GM21619 (cell line): ENCODE data around the gene SH3BP5.

Experiments used
- ATAC-seq: cut with Tn5 transposase; IDR thresholded peaks from one replicate; pipeline ENCODE4 v1.9.1; 2021; ENCODE audit not compliant: unreplicated experiment

The SH3BP5 gene

DNA sequence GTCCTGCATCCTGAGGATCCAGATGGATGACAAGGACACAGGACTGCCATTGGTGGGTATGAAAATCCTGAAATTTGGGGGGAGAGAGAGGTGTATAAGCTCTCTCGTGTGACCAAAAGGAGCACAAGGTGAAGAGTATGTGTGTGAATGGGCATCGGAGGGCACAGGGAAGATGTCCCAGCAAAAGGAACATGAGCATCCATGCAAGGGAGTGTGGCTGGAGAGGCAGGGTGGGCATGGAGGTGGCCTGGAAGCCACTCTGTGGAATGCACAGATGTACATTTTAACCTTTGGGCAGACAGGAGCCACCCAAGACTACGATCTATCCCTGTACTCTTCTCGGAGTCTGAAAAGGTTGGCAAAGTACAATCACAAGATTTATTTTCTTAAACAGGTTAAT lies 71.9 kb downstream of the SH3BP5 start:
- no peak for ATAC-seq

DNA sequence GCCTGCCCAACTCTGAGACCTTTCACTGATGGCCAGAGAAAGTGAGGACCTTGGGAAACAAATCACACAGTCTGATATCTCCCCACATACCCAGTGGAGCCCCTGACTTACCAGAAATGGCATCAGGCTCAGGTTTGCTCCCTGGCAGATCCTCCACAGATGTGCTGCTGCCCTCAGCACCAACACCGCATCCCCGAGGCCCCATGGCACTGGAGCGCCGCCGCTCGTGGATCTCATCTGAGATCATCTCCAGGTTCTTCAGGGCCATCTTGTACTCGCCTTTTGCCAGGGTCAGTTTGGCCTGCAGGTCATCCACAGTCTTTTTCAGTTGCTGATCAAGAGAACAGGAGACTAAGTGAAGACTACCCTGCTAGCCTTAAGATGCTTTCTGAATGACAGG lies 73.7 kb downstream of the SH3BP5 start:
- ATAC-seq, result no peak

DNA sequence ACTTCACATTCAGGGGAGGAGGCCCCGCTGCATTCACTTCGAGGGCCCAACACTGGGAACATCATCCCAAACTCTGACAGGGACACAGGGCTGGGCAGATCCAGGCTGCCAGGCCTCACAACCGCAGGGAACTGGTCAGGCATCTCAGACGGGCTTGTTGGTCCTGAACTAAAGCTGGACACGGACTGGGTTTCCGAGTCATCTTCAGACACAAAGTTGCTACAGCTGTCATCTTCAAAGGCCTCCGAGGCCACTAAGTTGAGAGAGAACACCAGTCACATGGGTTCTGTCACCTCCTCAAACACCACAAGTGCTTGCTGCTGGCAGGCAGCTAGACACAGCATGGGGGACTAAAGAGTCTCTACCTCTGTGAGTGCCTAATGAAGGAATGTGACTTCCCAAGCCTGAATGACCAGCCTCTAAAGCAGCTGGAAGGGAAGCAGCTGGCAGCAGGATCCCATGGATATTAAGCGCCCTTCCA lies 75.5 kb downstream of the SH3BP5 start:
- ATAC-seq, result no peak

DNA sequence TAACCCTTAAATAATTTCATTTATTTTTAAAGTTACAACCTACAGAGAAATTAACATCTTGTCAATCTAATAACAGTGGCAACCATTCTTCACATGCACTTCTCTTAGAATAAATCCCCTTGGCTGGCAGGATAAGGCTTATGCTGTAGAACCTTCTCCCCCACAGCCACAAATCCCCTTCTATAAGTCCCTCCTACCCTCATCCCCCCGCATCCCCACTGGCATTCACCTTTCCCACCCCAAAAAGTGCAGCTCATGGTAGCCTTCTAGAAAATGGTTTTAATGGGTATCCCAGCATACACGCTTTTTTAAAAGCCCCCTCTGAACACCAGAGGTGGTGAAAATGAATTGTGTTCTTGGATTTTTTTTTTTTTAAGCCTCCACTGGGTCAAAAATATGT lies 77.2 kb downstream of the SH3BP5 start:
- ATAC-seq, result no peak

DNA sequence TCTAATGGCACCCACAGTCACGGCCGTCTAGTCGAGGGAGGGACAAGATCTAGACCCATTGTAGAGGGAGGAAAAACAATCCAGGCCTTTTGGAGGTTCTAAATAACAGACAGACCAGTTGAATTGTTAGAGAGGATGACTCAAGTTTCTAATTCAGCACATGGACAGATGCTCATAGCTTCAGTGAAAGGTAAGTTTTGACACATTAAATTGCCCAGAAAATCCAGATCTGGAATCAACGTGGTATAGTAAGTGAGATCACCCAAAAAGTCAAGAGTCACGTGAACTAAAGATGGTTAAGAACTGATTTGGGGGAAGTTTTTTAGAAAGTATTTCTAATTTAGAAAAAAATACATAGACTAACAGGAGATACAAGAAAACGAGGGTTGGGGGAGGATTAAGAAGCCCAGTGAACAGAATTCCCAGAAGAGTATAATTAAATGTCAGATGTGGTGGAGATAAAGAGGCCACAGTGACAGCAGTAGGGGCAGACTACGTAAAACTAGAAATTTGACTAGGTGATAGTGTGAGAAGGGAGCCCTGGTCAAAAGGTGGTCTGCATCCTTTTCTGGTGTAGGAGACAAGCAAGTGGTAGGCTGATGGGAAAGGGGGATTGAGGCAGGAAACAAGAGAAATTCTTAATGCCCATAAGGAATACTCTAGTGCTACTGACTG lies 79.2 kb downstream of the SH3BP5 start:
- ATAC-seq, result no peak

DNA sequence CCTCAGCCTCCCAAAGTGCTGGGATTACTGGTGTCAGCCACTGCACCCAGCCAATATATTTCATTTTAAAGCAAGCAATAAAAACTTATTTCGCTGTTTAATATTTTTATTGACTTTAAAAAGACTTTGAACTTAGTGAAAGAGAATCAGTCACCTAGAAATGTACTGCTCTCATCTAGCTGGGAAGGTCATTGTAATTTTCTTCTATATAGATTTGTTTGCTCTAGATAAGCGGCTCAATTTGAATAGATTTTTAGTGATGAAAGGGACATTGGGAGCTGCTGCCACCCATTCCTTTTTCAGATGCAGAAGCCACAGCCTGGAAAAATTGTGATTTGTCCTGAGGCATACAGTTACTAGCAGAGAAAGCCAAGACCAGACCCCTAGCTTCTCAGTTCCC lies 86.2 kb downstream of the SH3BP5 start:
- no peak for ATAC-seq

DNA sequence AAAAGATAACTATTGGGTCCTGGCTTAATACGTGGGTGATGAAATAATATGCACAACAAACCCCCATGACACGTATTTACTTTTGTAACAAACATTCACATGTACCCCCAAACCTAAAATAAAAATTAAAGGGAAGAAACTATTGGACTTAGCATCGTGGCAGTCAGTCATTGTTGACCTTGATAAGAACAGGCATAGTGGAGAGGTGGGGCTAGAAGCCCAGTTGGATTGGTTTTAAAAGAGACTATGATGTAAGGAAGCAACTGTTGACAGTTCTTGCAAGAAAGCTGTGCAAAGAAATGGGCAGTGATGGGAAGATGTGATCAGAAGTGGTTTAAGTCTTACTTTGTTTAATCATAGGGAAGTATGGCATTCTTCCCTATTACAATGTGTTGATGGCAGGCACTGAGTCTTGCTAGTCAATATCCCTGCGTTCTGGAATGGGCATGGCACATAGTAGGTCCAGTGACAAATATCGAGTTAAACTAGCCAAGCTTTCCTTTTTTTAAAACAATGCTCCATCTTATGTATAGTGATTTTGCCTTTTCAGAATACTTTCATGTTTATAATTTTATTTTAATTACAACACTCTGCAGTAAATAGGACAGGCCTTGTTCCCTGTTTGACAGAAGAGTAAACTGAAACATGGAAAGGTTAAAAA lies 88.4 kb downstream of the SH3BP5 start:
- ATAC-seq, result no peak

DNA sequence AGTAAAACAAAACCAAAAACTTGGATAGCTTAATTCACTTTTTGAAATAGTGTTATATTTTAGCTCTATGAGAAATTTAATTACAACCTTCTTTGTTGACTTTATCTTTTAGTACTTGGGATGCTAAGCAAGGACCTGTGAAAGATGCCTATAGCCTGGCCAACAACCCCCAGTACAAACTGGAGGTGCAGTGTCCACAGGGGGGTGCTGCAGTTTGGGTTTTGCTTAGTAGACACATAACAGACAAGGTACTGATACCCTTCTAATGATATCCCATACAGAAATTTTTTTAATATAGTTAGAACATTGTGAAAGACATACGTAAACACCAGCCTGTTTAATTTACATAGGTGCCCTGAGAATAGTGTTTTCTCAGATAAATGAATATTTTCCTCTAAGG lies 91.0 kb downstream of the SH3BP5 start:
- ATAC-seq, result no peak

DNA sequence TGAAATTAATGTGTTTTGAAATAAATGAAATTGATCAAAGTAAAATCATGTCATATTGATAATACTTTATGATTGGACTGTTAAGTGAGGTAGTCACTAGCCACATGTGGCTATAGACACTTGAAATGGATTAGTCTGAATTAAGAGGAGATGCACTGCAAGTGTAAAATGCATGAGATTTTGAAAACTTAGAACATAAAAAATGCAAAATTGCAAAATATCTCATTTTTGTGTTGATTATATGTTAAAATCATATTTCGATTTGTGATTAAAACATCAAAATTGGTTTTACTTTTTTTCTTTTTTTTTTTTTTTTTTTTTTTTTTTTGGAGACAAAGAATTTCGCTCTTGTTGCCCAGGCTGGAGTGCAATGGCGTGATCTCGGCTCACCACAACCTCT lies 103.1 kb downstream of the SH3BP5 start:
- ATAC-seq, result no peak

DNA sequence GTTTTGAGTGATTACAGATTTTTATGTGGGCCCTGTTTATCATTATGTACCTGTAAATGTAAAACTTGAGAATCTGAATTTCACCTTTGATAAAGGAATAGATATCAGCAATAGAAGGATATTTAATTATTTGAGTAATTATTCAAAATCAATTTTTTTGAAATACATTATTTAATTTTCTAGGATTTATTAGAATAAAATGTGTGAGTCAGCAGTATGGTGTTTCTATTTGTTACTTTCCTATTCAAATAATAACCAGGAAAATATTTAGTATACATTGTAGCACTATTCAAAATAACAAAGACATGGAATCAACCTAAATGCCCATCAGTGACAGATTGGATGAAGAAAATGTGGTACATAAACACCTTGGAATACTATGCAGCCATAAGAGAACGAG lies 104.2 kb downstream of the SH3BP5 start:
- no peak for ATAC-seq

DNA sequence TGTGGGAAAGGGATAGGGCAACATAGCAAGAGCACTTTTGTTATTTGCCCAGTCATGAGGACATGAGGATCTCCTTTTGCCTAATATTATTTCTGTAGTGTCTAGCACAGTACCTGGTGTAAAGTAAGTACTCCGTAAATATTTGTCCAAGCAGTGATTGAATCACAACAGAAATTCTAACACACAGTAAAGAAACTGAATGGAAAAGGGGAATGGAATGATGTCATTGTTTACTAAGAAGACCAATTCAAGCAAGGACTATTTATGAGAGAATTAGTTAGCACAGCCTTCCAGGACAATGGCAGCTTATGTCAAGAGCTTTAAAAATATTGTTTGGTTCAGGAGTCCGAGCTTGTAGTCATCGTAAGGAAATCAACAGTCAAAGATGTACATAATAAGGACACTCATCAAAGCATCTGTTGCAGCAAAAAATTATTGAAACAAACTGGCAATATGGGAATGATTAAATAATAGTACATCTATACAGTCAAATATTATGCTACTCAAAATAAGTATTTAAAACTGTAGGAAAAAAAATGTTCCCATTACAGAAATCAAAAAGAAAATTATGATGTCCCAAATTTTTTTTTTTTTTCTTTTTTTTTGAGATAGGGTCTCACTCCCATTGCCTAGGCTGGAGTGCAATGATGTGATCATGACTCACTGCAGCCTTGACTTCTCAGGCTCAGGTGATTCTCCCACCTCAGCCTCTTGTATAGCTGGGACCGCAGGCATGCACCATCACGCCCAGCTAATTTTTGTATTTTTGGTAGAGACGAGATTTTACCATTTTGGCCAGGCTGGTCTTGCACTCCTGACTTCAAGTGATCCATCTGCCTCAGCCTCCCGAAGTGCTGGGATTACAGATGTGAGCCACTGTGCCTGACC lies 108.5 kb downstream of the SH3BP5 start:
- ATAC-seq, result no peak

DNA sequence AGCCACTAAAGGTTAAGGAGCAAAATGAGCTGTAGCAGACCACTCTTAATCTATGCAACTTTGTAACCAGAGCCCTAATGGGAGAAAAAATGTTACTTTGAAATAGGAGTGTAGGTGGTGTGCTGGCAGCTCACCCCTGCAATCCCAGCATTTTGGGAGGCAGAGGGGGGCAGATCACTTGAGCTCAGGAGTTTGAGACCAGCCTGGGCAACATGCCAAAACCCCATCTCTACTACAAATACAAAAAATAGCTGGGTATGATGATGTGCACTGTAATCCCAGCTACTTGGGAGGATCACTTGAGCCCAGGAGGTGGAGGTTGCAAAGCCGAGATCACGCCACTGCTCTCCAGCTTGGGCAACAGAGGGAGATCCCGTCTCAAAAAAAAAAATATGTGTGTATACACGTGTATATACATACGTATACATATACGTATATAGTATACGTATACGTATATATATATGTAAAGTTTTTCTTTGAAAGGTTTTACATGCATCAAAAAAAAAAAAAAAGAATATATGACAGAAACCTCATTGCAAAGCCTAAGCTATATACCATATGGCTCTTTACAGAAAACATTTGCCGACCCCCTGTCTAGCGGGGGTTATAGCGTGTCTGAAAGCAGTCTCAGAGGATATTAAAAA lies 110.7 kb downstream of the SH3BP5 start:
- no peak for ATAC-seq

DNA sequence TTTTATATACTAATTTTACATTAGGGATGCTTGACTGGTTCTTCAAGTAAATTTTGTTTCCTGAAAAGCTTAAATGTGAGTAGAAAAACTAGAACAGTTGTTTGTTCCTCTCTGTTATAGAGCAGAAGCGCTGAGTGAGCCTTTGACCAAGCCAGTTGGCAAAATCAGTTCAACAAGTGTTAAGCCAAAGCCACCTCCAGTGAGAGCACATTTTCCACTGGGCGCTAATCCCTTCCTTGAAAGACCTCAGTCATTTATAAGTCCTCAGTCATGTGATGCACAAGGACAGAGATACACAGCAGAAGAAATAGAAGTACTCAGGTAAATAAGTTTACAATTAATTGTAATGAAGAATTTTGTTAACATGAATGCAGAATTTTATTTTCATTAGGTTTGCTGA lies 111.7 kb downstream of the SH3BP5 start:
- ATAC-seq, result no peak

DNA sequence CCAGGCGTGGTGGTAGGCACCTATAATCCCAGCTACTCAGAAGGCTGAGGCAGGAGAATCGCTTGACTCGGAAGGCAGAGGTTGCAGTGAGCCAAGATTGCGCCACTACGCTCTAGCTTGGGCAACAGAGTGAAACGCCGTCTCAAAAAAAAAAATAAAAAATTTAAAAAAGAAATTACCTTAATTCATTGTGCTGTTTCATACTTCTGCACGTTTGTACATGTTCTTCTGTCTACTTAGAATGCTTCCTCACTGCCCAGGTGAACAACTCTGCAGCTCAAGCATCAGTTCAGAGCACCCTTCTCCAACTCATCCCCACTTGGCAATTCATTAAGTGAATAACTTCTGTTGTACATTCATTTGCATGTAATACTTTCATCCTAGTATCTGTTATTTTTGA lies 112.3 kb downstream of the SH3BP5 start:
- ATAC-seq, result no peak

DNA sequence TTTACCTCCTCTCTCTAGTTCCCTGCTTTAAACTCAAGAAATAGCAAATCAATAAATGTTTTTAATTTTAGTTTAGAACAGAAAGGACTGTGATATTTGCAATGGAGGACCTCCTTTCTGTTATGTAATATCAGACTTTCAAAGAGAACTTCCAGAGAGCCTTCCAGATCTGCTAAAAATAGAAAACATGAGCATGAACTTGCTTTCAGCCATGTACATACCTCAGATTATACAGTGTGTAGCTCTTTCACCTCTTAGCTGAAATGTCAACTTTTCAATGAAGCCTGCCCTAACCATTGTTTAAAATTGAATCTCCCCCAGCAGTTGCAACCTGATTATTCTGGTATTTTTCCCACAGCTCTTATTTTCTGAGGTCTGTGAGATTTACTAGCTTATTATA lies 113.7 kb downstream of the SH3BP5 start:
- ATAC-seq, result no peak

DNA sequence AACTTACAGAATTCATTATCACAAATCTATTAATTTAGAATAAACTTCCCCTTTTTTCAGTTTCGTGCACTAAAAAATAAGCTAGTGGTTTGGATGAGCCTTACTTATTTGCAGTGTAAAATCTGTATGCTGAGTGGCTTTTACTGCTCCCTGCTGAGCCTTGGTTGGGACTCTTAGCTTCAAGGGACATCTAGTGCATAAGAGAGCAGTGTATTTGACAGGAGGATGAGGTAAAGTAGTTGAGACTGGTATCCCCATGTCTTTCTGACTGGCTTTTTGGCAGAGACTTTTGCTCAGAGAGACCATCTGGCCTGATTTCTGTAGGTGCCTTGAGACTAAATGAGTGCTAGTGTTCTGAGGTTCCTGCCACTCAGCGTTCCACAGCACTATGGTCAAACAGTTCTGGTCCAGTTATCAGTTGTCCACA lies 114.5 kb downstream of the SH3BP5 start:
- ATAC-seq, result no peak

DNA sequence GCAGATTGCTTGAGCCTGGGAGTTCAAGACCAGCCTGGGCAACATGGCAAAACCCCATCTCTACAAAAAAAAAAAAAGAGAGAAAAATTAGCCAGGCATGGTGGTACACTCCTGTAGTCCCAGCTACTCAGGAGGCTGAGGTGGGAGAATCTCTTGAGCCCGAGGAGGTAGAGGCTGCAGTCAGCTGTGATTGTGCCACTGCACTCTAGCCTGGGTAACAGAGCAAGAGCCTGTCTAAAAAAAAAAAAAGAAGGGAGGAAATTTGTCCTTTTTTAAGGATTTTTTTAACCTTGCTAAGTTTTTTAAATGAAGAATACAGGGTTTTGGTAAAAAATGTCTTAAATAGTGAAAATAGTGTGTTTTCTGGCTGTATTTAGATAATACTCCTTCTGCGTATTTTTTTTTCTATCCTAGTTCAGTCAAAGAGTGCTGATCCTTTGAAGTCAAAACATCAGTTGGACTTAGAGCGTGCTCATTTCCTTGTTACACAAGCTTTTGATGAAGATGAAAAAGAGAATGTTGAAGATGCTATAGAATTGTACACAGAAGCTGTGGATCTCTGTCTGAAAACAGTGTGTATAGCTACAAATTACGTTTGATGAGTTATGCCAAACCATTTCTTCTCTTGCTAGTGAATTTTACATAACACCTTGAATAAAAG lies 115.2 kb downstream of the SH3BP5 start:
- ATAC-seq, result no peak

DNA sequence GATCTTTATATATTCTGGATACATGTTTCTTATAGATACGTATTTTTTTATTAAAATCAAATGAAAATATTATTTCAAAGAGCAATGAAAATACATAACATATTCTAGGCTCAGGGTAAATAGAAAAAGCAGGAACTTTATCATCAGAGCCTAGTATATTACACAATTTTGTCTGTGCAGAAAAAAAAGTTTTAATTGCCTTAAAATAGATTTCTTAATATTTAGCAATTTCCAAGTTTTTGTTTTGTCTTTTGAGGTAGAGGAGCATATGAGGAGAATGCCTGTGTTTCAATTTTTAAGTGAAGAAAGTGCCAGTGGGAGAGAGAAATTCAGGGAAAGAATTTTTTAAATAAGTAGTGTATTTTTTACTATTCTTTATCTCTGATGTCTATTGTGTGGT lies 115.9 kb downstream of the SH3BP5 start:
- no peak for ATAC-seq

DNA sequence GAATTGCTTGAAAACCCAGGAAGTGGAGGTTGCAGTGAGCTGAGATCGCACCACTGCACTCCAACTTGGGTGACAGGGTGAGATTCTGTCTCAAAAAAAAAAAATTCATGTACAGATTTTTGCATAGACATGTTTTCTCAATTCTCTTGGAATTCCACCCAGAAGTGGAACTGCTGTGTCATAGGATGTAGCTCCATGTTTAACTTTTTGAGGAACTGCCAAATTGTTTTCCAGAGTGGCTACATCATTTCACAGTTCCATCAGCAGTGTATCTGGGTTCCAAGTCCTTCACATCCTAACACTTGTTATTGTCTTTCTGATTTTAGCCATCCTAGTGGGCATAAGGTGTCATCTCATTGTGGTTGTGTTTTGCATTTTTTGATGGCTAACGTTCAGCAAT lies 116.4 kb downstream of the SH3BP5 start:
- no peak for ATAC-seq

DNA sequence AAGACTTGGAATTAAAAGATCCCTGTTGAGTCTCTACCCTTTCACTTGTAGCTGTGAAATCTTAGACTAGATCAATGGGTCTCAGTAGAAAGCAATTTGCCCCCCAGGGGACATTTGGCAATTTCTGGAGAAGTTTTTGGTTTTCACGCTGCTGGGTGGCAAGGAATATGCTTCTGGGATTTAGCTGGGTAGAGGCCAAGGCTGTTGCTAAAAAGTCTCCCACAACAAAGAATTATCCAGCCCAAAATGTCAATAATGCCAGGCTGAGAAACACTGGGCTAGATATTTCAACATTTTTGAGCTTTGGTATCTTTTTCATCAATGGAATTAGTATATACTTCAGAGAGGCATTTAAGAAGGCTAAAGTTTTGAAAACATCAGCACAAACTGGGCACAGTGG lies 117.6 kb downstream of the SH3BP5 start:
- ATAC-seq, result no peak

DNA sequence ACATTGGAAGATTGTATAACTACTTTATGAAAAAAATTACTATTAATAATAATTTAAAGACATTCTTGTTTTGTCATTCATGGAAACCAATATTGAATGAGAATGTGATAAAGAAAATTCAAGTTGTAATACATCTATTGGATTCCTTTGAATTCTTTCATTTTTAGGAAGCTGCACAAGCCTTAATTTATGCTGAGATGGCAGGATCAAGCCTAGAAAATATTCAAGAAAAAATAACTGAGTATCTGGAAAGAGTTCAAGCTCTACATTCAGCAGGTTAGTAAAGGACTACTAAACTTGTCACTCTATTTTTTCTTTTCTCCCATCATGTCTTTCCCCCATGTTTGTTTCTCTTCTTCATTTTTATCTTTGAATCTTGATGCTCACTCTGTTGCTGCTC lies 120.4 kb downstream of the SH3BP5 start:
- no peak for ATAC-seq
